Measurements from ENCODE around the gene TM4SF4. TPM values are rescaled to one million over a fixed set of nuclear protein-coding genes. Genes with fewer than 3 reads are reported as not detected.
A peak's percentile ranks its signal among the peaks of the same experiment; 100 is the strongest.

TM4SF4 gene
- total RNA-seq, 1 donor from 2014 or later: not detected

DNA sequence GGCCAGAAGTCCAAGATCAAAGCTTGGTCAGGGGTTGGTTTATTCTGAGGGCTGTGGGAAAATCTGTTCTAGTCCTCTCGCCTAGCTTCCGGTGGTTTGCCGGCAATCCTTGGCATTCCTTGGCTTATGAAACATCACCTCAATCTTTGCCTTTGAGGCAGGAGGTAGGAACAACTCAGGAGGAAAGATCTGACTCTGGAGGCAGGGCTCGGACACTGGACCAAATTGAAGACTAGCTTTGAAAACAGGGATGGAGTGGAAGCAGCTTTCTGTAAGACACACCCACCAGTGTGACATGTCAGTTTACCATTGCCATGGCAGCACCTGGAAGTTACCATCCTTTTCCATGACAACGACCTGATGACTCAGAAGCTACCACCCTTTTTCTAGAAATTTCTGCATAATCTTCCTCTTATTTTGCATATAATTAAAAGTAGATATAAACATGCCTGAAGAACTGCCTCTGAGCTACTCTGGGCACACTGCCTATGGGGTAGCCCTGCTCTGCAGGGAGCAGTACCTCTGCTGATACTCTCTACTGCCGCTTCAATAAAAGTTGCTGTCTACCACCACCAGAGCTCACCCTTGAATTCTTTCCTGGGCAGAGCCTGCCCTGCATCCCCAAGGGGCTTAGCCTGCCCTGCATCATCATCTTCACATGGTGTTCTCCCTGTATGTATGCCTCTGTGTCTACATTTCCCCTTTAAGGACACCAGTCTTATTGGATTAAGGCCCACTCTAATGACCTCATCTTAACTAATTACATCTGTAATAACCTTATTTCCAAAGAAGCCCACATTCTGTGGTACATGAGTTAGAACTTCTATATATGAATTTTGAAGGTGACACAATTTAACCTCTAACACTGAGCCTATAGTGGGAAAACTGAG, 38.3 kb upstream of the TM4SF4 start:
- Histone ChIP-seq H4K20me1 (ENCODE audit: low read depth) (no peaks in the 10 kb centered on the region), H3K36me3 (no peaks in the 10 kb centered on the region), H3K4me2 (no peak overlapping the region), H3K27me3 (no peaks in the 10 kb centered on the region), H3F3A (ENCODE audit: low read depth) (no peaks in the 10 kb centered on the region), H3K79me2 (ENCODE audit: low read depth) (no peaks in the 10 kb centered on the region), H2AFZ (replicated peaks) (no peak overlapping the region), H3K9me3 (ENCODE audit: low read depth) (no peaks in the 10 kb centered on the region), H3K9ac (no peak overlapping the region), H3K27ac (no peak overlapping the region), H3K4me1 (no peaks in the 10 kb centered on the region), H3K4me3 (no peak overlapping the region)
- TF ChIP-seq EZH2 (IDR thresholded peaks at IDR 0.05) (no peak), EZH2phosphoT487 (IDR thresholded peaks at IDR 0.05) (no peak)
- TF ChIP-seq, protein P1, sequence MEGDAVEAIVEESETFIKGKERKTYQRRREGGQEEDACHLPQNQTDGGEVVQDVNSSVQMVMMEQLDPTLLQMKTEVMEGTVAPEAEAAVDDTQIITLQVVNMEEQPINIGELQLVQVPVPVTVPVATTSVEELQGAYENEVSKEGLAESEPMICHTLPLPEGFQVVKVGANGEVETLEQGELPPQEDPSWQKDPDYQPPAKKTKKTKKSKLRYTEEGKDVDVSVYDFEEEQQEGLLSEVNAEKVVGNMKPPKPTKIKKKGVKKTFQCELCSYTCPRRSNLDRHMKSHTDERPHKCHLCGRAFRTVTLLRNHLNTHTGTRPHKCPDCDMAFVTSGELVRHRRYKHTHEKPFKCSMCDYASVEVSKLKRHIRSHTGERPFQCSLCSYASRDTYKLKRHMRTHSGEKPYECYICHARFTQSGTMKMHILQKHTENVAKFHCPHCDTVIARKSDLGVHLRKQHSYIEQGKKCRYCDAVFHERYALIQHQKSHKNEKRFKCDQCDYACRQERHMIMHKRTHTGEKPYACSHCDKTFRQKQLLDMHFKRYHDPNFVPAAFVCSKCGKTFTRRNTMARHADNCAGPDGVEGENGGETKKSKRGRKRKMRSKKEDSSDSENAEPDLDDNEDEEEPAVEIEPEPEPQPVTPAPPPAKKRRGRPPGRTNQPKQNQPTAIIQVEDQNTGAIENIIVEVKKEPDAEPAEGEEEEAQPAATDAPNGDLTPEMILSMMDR (IDR thresholded peaks at IDR 0.05): no peak
- H3K4me3 Mint-ChIP-seq: no peak overlapping the region
- no peaks in the 10 kb centered on the region for H3K27me3 Mint-ChIP-seq (ENCODE audit: insufficient read depth, low read depth)
- H3K4me1 Mint-ChIP-seq: no peaks in the 10 kb centered on the region
- H3K9me3 Mint-ChIP-seq: peaks cover 3% of the 10 kb centered on the region
- H3K36me3 Mint-ChIP-seq: no peaks in the 10 kb centered on the region
- no peak for DNase-seq (ENCODE audit: low spot score)
- H3K27ac Mint-ChIP-seq: no peak overlapping the region

DNA sequence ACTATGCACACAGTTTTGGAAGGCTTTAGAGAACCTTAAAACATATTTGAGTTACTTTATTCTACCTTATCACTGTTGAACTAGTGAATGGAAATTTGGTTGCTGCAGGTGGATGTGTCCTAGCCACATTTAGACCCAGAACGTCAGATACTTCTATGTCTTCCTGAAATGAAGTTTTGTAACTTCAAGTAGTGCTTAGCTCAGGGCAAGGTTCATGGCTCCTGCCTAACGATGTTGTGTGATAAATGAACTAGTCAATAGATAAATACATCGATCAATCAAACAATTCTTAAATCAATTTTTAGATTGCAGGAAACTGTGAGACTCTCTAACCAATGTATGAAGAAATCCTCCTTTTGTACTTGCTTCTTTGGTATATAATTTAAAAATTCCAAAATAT, 37.2 kb upstream of the TM4SF4 start:
- H3K27me3 ChIP-seq: no peaks in the 10 kb centered on the region

DNA sequence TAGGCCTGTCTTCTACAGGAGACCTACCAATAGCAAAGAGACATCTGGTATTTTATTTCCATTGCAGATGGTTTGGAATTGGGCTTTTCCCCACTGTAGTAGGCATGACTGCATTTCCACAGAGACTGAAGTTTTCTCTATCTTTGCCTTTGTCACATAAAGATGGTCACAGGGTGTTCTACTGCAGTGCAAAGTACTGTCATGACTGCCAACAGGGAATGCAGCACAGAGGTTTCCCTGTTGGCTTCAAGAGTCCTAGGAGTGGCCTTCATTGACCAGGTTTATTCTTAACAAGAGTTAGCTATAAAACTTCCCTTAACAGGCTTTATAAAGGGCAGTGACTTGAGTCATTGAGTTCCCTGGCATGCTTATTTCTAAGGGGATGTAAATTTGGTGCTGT, 36.8 kb upstream of the TM4SF4 start:
- no peak overlapping the region for H3K27ac Mint-ChIP-seq
- TF ChIP-seq EZH2phosphoT487 (IDR thresholded peaks at IDR 0.05): no peak
- TF ChIP-seq, protein P1 (IDR thresholded peaks at IDR 0.05): no peak
- TF ChIP-seq EZH2 (IDR thresholded peaks at IDR 0.05): no peak
- H2AFZ ChIP-seq (replicated peaks): peak overlapping the region; percentile 5
- no peak overlapping the region for H3K27ac ChIP-seq
- H3K4me1 Mint-ChIP-seq: no peaks in the 10 kb centered on the region
- H3K4me3 Mint-ChIP-seq: no peak overlapping the region
- H3K9me3 ChIP-seq (ENCODE audit: low read depth): no peaks in the 10 kb centered on the region
- no peaks in the 10 kb centered on the region for H3K36me3 ChIP-seq
- no peaks in the 10 kb centered on the region for H4K20me1 ChIP-seq (ENCODE audit: low read depth)
- no peaks in the 10 kb centered on the region for H3K27me3 Mint-ChIP-seq (ENCODE audit: insufficient read depth, low read depth)
- H3F3A ChIP-seq (ENCODE audit: low read depth): no peaks in the 10 kb centered on the region
- no peaks in the 10 kb centered on the region for H3K4me1 ChIP-seq
- H3K79me2 ChIP-seq (ENCODE audit: low read depth): no peaks in the 10 kb centered on the region
- no peaks in the 10 kb centered on the region for H3K36me3 Mint-ChIP-seq
- H3K4me3 ChIP-seq: no peak overlapping the region
- no peaks in the 10 kb centered on the region for H3K27me3 ChIP-seq
- DNase-seq (ENCODE audit: low spot score): no peak
- H3K9me3 Mint-ChIP-seq: peaks cover 3% of the 10 kb centered on the region
- no peak overlapping the region for H3K4me2 ChIP-seq
- no peak overlapping the region for H3K9ac ChIP-seq

More for the DNA sequence above, 37.2 kb upstream of the TM4SF4 start:
- Histone ChIP-seq H4K20me1 (ENCODE audit: low read depth) (no peaks in the 10 kb centered on the region), H3K27ac (no peak overlapping the region), H3K4me2 (no peak overlapping the region), H3K9ac (no peak overlapping the region), H3F3A (ENCODE audit: low read depth) (no peaks in the 10 kb centered on the region), H3K36me3 (no peaks in the 10 kb centered on the region), H2AFZ (replicated peaks) (no peak overlapping the region), H3K4me1 (no peaks in the 10 kb centered on the region), H3K4me3 (no peak overlapping the region), H3K9me3 (ENCODE audit: low read depth) (no peaks in the 10 kb centered on the region), H3K79me2 (ENCODE audit: low read depth) (no peaks in the 10 kb centered on the region)
- Mint-ChIP-seq H3K27me3 (ENCODE audit: insufficient read depth, low read depth) (no peaks in the 10 kb centered on the region), H3K36me3 (no peaks in the 10 kb centered on the region), H3K4me3 (no peak overlapping the region), H3K9me3 (peaks cover 3% of the 10 kb centered on the region), H3K27ac (no peak overlapping the region), H3K4me1 (no peaks in the 10 kb centered on the region)
- no peak for DNase-seq (ENCODE audit: low spot score)
- TF ChIP-seq, protein P1 (IDR thresholded peaks at IDR 0.05): no peak
- TF ChIP-seq EZH2 (IDR thresholded peaks at IDR 0.05): no peak
- no peak for TF ChIP-seq EZH2phosphoT487 (IDR thresholded peaks at IDR 0.05)
